ENCODE data around the gene RC3H2.

- no peak for TF ChIP-seq POLR2A (IDR thresholded peaks at IDR 0.05; ENCODE audit: low read length)
- TF ChIP-seq GATA1 (IDR thresholded peaks at IDR 0.05; ENCODE audit: low read depth, low read length), result no peak
Observed at GRCh38 chr9:122951056-122951455, 45.9 kb upstream of the RC3H2 start.
